HEK293 (cell line): Measurements from ENCODE around the gene DGKQ.

Experiments used
- CTCF ChIA-PET: fragments of 350-600 bp; formaldehyde crosslinking; extraction: SDS; loops from one replicate; lab custom pipeline; 2021; ENCODE audit warnings: antibody characterized with exemption; lab: Yijun Ruan, JAX
- POLR2A ChIA-PET: fragments of 300-600 bp; formaldehyde crosslinking; extraction: SDS; loops from one replicate; lab custom pipeline; 2020; ENCODE audit warnings: antibody characterized with exemption, inconsistent platforms; lab: Yijun Ruan, JAX
- H3K27ac ChIP-seq: fragments of 200-500 bp; sonication (Bioruptor generic); 2 replicates; pipeline ENCODE4 v1.5.1; 2014; ENCODE audit warnings: low read depth, low read length, control low read depth, inconsistent platforms; ENCODE audit errors: extremely low read depth
- H3K36me3 ChIP-seq, 2 experiments: fragments of 200-500 bp in 1 of 2; sonication (Bioruptor generic) in 1 of 2; 1 replicate in 1 of 2; 2 replicates in 1 of 2; pipeline ENCODE4 v1.5.1; 2014 to 2017; ENCODE audit warnings: inconsistent platforms in 2 of 2, low read length in 2 of 2; ENCODE audit not compliant: control insufficient read depth in 2 of 2, insufficient read depth in 1 of 2
- H3K4me1 ChIP-seq: fragments of 200-500 bp; sonication (Bioruptor generic); 2 replicates; pipeline ENCODE4 v1.5.1; 2014; ENCODE audit warnings: mild to moderate bottlenecking, low read length, inconsistent platforms; ENCODE audit not compliant: control insufficient read depth, insufficient read depth
- H3K4me3 ChIP-seq: 2 replicates; pipeline ENCODE4 v1.5.1; 2011; ENCODE audit warnings: low read depth, mild to moderate bottlenecking, control low read depth, low read length, moderate library complexity
- H3K9me3 ChIP-seq: fragments of 200-500 bp; sonication (Bioruptor generic); 2 replicates; pipeline ENCODE4 v1.5.1; 2014; ENCODE audit warnings: low read depth, low read length, inconsistent platforms; ENCODE audit not compliant: control insufficient read depth, insufficient read depth
- BCL11A ChIP-seq: fragments of 450-650 bp; formaldehyde crosslinking; IDR thresholded peaks from 2 replicates; pipeline ENCODE4 v1.5.1; 2016; ENCODE audit warnings: low read depth, missing biosample characterization, missing genetic modification characterization
- ELK4 ChIP-seq: IDR thresholded peaks from 2 replicates; pipeline ENCODE4 v1.6.1; 2011; ENCODE audit warnings: mild to moderate bottlenecking, low read depth, low read length, borderline replicate concordance
- HOXC10 ChIP-seq: sonication (generic); formaldehyde crosslinking; IDR thresholded peaks from 2 replicates; pipeline ENCODE4 v1.8.1; 2023; ENCODE audit warnings: mild to moderate bottlenecking, missing genetic modification reagents
- KLF1 ChIP-seq: fragments of 450-650 bp; formaldehyde crosslinking; IDR thresholded peaks from 2 replicates; pipeline ENCODE4 v1.5.1; 2016; ENCODE audit warnings: missing biosample characterization, missing genetic modification characterization
- OVOL3 ChIP-seq: fragments of 450-650 bp; formaldehyde crosslinking; IDR thresholded peaks from 2 replicates; pipeline ENCODE4 v1.5.1; 2016; ENCODE audit warnings: missing biosample characterization, missing genetic modification characterization
- SALL2 ChIP-seq: fragments of 450-650 bp; formaldehyde crosslinking; IDR thresholded peaks from 2 replicates; pipeline ENCODE4 v1.5.0; 2017; ENCODE audit warnings: missing biosample characterization, mild to moderate bottlenecking, missing genetic modification characterization, borderline replicate concordance
- SCRT2 ChIP-seq: fragments of 450-650 bp; formaldehyde crosslinking; IDR thresholded peaks from 2 replicates; pipeline ENCODE4 v1.5.1; 2016; ENCODE audit warnings: missing biosample characterization, missing genetic modification characterization
- SP7 ChIP-seq: fragments of 450-650 bp; formaldehyde crosslinking; IDR thresholded peaks from 2 replicates; pipeline ENCODE4 v1.5.1; 2016; ENCODE audit warnings: missing biosample characterization, missing genetic modification characterization
- WT1 ChIP-seq: fragments of 450-650 bp; formaldehyde crosslinking; IDR thresholded peaks from 2 replicates; pipeline ENCODE4 v1.5.1; 2016; ENCODE audit warnings: missing biosample characterization, missing genetic modification characterization
- ZFP37 ChIP-seq: fragments of 450-650 bp; formaldehyde crosslinking; IDR thresholded peaks from 2 replicates; pipeline ENCODE4 v1.5.1; 2016; ENCODE audit warnings: missing biosample characterization, missing genetic modification characterization
- ZNF302 ChIP-seq: fragments of 450-650 bp; formaldehyde crosslinking; IDR thresholded peaks from 2 replicates; pipeline ENCODE4 v1.5.1; 2016; ENCODE audit warnings: missing biosample characterization, missing genetic modification characterization, low read depth
- ZNF362 ChIP-seq: fragments of 450-650 bp; formaldehyde crosslinking; IDR thresholded peaks from 2 replicates; pipeline ENCODE4 v1.5.1; 2016; ENCODE audit warnings: missing biosample characterization, missing genetic modification characterization
- ZNF37A ChIP-seq: fragments of 450-650 bp; IDR thresholded peaks from 2 replicates; pipeline ENCODE4 v1.5.1; 2018; ENCODE audit warnings: missing biosample characterization, missing genetic modification characterization
- ZNF404 ChIP-seq: fragments of 450-650 bp; formaldehyde crosslinking; IDR thresholded peaks from 2 replicates; pipeline ENCODE4 v1.5.1; 2017; ENCODE audit warnings: missing biosample characterization, missing genetic modification characterization
- ZNF433 ChIP-seq: fragments of 450-650 bp; formaldehyde crosslinking; IDR thresholded peaks from 2 replicates; pipeline ENCODE4 v1.5.1; 2016; ENCODE audit warnings: missing biosample characterization, missing genetic modification characterization, low read depth
- ZNF510 ChIP-seq: fragments of 450-650 bp; formaldehyde crosslinking; IDR thresholded peaks from 2 replicates; pipeline ENCODE4 v1.5.1; 2018; ENCODE audit warnings: mild to moderate bottlenecking, missing genetic modification characterization, missing biosample characterization; ENCODE audit not compliant: insufficient replicate concordance
- ZNF514 ChIP-seq: fragments of 450-650 bp; formaldehyde crosslinking; IDR thresholded peaks from 2 replicates; pipeline ENCODE4 v1.5.1; 2016; ENCODE audit warnings: missing biosample characterization, missing genetic modification characterization
- ZNF544 ChIP-seq: fragments of 450-650 bp; formaldehyde crosslinking; IDR thresholded peaks from 2 replicates; pipeline ENCODE4 v1.5.0; 2017; ENCODE audit warnings: missing biosample characterization, missing genetic modification characterization
- ZNF585B ChIP-seq: fragments of 450-650 bp; formaldehyde crosslinking; IDR thresholded peaks from 2 replicates; pipeline ENCODE4 v1.5.1; 2016; ENCODE audit warnings: missing biosample characterization, missing genetic modification characterization
- ZNF76 ChIP-seq: fragments of 450-650 bp; formaldehyde crosslinking; IDR thresholded peaks from 2 replicates; pipeline ENCODE4; 2016; ENCODE audit warnings: low read depth, missing biosample characterization, missing genetic modification characterization, borderline replicate concordance
- ZNF777 ChIP-seq: fragments of 450-650 bp; formaldehyde crosslinking; IDR thresholded peaks from 2 replicates; pipeline ENCODE4 v1.5.1; 2017; ENCODE audit warnings: missing biosample characterization, missing genetic modification characterization, borderline replicate concordance
- ZNF843 ChIP-seq: fragments of 450-650 bp; formaldehyde crosslinking; IDR thresholded peaks from 2 replicates; pipeline ENCODE4 v1.5.1; 2016; ENCODE audit warnings: missing biosample characterization, missing genetic modification characterization
- ZSCAN5A ChIP-seq: fragments of 450-650 bp; formaldehyde crosslinking; IDR thresholded peaks from 2 replicates; pipeline ENCODE4 v1.5.1; 2016; ENCODE audit warnings: missing biosample characterization, missing genetic modification characterization
- TF ChIP-seq, protein P1 (sequence below): fragments of 450-650 bp; IDR thresholded peaks from 2 replicates; pipeline ENCODE4 v1.5.1; 2018; ENCODE audit warnings: missing biosample characterization, missing genetic modification characterization
- TF ChIP-seq, protein P2 (sequence below): fragments of 450-650 bp; formaldehyde crosslinking; IDR thresholded peaks from 2 replicates; pipeline ENCODE4 v1.5.1; 2016; ENCODE audit warnings: missing biosample characterization, missing genetic modification characterization

DGKQ gene

GRCh38 chr4:911871-912490 lies 61.4 kb downstream of the DGKQ start (continued):
- TF ChIP-seq, protein P1, sequence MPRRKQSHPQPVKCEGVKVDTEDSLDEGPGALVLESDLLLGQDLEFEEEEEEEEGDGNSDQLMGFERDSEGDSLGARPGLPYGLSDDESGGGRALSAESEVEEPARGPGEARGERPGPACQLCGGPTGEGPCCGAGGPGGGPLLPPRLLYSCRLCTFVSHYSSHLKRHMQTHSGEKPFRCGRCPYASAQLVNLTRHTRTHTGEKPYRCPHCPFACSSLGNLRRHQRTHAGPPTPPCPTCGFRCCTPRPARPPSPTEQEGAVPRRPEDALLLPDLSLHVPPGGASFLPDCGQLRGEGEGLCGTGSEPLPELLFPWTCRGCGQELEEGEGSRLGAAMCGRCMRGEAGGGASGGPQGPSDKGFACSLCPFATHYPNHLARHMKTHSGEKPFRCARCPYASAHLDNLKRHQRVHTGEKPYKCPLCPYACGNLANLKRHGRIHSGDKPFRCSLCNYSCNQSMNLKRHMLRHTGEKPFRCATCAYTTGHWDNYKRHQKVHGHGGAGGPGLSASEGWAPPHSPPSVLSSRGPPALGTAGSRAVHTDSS (tag by site-specific recombination), result no peak
- no peak for TF ChIP-seq SCRT2 (tag by site-specific recombination)
- TF ChIP-seq ZNF843, result no peak
- no peak for TF ChIP-seq SP7 (tag by site-specific recombination)
- no peak for TF ChIP-seq SALL2 (tag by site-specific recombination)
- no peak for TF ChIP-seq ZNF510 (tag by site-specific recombination)
- no peak for TF ChIP-seq WT1 (tag by site-specific recombination)

DNA sequence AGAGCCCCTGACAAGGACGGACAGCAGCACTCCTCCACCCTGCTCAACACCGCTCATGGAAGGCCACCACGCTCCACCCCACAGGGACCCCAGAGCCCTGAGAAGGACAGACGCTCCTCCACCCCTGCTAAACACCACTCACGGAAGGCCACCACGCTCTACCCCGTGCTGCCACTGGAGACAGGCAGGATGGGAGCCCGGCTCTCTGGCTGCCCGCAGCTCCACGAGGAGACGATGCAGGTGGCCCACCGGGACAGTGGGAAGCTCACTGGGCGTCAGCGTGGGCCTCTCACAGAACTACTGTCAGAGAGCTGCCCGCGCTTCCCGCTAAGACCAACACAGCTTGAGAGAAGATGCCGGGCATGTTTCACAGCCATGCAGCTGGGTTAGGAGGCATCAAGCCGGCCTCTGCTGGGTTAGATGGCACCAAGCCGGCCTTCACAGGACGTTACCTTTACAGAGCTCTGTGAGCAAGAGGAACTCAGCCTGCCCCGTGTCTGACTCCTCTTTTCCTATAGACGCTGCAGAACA lies 62.1 kb downstream of the DGKQ start:
- H3K36me3 ChIP-seq, result peaks cover 0 to 40% of the 10 kb centered on the region in 2 experiments; a peak in 2 of 3 replicates
- no peak for TF ChIP-seq ZNF362
- no peak for TF ChIP-seq ZNF76 (tag by site-specific recombination)
- TF ChIP-seq ZNF777 (tag by site-specific recombination), result no peak
- TF ChIP-seq SALL2 (tag by site-specific recombination), result no peak
- TF ChIP-seq ZNF302 (tag by site-specific recombination), result no peak
- TF ChIP-seq ZNF514 (tag by site-specific recombination), result no peak
- TF ChIP-seq ZNF37A (tag by site-specific recombination), result no peak
- TF ChIP-seq OVOL3, result no peak
- no peak for TF ChIP-seq ZNF433 (tag by site-specific recombination)
- no peak for TF ChIP-seq BCL11A (tag by site-specific recombination)
- TF ChIP-seq KLF1, result no peak
- TF ChIP-seq ZNF585B (tag by site-specific recombination), result no peak
- no peak for TF ChIP-seq ZSCAN5A (tag by site-specific recombination)

GRCh38 chr4:910366-911091 lies 62.8 kb downstream of the DGKQ start:
- no peaks in the 10 kb centered on the region for H3K9me3 ChIP-seq
- CTCF ChIA-PET, result no interaction called here
- no peaks in the 10 kb centered on the region for H3K4me1 ChIP-seq
- peaks cover 0 to 45% of the 10 kb centered on the region in 2 experiments; a peak in 2 of 3 replicates for H3K36me3 ChIP-seq
- no peak overlapping the region for H3K4me3 ChIP-seq
- H3K27ac ChIP-seq, result no peak overlapping the region
- POLR2A ChIA-PET, result no interaction called here
- TF ChIP-seq ZFP37 (tag by site-specific recombination) (no peak), ELK4 (no peak), ZNF404 (tag by site-specific recombination) (no peak), HOXC10 (CRISPR knock-in tag) (no peak), ZNF544 (tag by site-specific recombination) (no peak)
- TF ChIP-seq, protein P2, sequence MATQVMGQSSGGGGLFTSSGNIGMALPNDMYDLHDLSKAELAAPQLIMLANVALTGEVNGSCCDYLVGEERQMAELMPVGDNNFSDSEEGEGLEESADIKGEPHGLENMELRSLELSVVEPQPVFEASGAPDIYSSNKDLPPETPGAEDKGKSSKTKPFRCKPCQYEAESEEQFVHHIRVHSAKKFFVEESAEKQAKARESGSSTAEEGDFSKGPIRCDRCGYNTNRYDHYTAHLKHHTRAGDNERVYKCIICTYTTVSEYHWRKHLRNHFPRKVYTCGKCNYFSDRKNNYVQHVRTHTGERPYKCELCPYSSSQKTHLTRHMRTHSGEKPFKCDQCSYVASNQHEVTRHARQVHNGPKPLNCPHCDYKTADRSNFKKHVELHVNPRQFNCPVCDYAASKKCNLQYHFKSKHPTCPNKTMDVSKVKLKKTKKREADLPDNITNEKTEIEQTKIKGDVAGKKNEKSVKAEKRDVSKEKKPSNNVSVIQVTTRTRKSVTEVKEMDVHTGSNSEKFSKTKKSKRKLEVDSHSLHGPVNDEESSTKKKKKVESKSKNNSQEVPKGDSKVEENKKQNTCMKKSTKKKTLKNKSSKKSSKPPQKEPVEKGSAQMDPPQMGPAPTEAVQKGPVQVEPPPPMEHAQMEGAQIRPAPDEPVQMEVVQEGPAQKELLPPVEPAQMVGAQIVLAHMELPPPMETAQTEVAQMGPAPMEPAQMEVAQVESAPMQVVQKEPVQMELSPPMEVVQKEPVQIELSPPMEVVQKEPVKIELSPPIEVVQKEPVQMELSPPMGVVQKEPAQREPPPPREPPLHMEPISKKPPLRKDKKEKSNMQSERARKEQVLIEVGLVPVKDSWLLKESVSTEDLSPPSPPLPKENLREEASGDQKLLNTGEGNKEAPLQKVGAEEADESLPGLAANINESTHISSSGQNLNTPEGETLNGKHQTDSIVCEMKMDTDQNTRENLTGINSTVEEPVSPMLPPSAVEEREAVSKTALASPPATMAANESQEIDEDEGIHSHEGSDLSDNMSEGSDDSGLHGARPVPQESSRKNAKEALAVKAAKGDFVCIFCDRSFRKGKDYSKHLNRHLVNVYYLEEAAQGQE, result no peak

More for the DNA sequence above, 62.1 kb downstream of the DGKQ start:
- Histone ChIP-seq H3K27ac (no peak overlapping the region), H3K9me3 (no peaks in the 10 kb centered on the region), H3K4me3 (no peak overlapping the region), H3K4me1 (no peaks in the 10 kb centered on the region)
- ChIA-PET CTCF (no interaction called here), POLR2A (no interaction called here)
